Measurements from ENCODE around the gene FBXL20.

GRCh38 chr17:39238311-39238972 is 163.0 kb downstream of the FBXL20 start:
- no peak for TF ChIP-seq CTCF (IDR thresholded peaks at IDR 0.05; ENCODE audit: insufficient read depth, low read depth, low read length)
- no peak for TF ChIP-seq EZH2 (IDR thresholded peaks at IDR 0.05; ENCODE audit: insufficient read depth, low read length)

Data from astrocyte (in vitro differentiated cells and primary cell).